Activated T-cell treated with anti-CD3 and anti-CD28 coated beads for 24 hours (primary cell): ENCODE measurements around the gene HELZ.
"Not testable (repeated sequence)": the region's sequence is repeated elsewhere in the genome, so short reads cannot be mapped to it uniquely, and the experiment has no call there.

Experiments
- DNase-seq: peaks from one replicate; pipeline ENCODE4 v3.0.0-alpha.2; 2020; ENCODE audit warnings: low read depth

HELZ gene

DNA sequence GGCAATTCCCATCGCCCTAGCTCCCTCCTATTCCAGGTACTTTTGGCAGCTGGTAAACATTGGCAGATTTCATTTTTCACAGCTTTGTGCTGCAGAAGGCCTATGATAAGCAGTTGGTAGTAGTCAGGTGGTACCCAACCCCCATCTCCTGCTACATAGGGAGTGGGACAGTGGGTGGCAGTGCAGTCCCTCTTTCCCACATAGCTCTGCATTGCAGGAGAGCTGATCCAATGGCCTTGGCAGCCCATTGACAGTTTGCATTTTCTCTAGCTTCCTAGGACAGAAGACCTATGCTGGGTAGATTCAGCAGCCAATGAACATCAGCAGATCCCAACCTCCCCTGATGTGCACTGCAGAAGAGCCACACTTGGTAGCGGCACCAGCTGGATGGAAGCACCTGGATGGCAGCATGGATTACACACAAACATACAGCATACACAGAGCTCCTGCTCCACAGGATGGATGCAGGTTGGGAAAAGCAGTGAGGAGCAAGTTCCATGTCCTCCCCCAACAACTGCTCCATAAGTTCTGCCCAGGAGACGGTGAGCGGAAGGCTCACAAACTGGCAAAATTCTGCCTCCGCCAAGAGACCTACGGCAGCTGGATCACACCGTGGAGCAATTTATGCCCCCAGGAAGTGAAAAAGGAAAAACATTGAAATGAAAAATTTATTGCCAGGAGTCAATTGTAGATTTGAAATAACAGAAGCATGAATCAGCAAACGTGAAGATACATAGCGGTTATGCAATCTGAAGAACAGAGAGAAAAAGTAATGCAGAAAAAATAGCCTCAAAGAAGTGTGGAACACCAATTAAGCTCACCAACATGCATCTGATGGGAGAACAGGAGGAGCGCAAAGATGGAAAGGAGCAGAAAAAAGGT, 105.0 kb downstream of the HELZ start:
- no peak for DNase-seq

DNA sequence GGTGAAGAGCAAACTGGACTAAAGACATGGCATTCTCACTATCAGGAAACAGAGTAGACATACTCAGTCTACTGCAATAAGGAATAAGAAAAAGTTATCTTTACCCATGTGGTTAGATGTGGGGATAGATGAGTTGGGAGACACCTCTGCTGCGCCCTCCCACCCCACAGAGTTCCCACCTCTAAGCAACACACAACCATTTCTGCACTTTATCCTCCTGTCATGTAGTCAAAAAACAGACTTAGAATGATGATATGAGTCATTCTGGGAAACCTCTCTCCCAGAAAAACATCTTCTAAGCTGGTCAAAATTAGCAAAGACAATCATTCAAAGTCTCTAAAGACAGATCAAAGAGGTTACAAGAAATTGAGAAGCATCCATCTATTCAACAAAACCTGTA, 105.7 kb downstream of the HELZ start:
- no peak for DNase-seq

DNA sequence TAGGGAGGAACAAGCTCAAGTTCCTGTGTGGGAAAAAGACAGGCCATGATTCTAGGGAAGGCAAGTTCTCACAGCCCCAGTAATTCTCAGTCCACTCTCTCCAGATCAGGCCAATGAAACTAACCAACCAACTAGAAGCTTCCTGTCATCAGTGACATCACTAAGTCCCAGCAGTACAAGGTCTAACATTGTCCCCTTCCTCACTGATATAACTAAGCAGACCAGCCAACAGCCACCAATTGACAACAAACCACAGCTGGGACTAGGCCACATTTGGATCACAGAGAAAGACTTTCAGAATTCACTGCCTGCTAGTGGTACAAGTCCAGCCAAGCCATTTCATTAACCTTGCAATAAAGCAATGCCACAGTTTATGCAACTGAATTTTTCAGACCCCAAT, 106.6 kb downstream of the HELZ start:
- DNase-seq, result no peak

DNA sequence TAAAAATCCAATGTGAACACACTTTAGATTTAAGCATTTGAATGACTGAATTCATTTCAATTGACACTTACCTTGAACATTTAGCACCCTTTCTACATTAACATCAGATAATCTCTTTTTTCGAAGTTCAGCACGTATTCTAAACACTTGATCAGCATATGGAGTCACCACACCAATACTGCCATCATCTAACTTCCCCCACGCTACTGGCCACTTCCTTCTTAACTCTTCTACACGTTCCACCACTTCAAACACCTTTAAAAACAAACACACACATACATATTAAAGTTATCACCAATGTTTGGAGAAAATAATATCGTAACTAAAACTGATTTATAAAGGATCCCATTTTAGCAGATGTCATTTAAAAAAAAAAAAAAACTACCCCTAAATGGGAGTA, 107.1 kb downstream of the HELZ start:
- no peak for DNase-seq

DNA sequence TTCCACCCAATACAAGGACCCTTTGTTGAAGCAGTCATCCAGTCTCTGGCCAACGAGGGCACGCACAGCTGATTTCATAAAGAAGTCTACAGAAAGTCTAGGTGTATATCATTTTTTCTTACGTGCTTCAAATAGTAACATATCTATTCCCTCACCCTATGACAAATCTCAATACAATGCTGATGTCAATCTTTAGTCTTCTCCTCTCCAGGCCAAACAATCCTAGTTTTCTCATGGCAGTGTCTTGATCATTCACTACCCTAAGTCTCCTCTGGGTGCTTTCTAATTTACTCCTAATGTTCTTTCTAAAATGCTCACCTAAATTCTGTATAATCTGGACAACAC, 108.0 kb downstream of the HELZ start:
- no peak for DNase-seq

DNA sequence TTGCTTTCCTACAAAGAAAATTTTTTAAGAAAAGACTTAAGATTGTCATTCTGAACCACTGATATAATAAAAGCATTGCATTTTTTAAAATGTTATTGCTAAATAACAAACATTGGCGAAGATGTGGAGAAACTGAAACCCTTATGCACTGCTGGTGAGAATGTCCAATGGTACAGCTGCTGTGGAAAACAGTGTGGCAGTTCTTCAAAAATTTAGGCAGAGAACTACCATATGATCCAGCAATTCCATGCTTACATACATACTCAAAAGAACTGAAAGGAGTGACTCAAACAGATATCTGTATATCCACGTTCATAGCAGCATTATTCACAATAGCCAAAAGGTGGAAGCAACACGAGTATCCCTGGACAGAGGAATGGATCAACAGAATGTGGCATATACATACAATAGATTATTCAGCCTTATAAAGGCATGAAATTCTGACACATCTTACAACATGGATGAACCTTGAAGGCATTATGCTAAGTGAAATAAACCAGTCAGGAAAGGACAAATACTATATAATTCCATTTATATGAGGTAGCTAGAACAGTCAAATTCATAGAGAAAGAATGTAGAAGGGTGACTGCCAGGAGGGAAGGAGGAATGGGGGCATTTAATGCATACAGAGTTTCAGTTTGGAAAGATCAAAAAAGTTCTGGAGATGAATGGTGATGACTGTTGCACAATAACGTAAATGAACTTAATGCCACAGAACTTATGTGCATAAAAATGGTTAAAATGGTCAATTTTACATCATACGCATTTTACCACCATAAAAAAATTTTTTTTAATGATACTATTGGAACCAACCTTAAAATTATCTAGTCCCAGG, 108.6 kb downstream of the HELZ start:
- DNase-seq, result no peak

DNA sequence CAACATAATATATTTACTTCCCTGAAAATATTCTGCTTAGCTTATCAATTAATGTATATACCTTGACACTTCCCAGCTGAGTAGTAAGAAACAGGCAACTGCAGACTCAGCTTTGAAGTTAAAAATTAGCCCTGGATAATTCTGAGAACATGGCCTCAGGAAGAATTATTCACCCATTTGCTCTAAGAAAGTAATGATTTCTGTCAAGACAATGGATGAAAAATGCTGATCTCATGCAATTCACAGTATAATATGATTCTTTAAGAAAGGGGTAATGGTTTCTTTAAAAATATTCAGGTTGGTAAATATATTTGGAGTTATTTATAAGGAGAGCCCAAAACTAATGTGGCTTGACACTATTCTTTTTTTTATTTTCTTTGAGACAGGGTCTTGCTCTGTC, 111.8 kb downstream of the HELZ start:
- no peak for DNase-seq

DNA sequence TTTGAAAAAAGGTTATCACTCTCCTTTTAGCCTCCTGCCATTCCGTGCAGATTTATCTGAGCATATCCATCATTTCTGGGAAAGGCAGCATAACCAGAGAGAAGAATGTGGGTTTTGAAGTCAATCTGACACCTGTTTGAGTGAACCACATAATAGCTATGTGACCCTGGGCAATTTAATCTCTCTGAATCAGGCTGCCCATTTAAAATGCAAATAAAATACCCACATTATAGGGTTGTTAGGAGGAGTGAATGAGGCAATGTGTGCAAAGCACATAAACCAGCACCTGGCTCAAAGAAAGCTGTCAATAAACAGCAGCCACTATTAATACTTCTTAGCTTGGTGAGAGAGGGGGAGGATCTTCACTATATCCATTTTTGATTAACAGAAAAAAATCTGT, 112.6 kb downstream of the HELZ start:
- no peak for DNase-seq

DNA sequence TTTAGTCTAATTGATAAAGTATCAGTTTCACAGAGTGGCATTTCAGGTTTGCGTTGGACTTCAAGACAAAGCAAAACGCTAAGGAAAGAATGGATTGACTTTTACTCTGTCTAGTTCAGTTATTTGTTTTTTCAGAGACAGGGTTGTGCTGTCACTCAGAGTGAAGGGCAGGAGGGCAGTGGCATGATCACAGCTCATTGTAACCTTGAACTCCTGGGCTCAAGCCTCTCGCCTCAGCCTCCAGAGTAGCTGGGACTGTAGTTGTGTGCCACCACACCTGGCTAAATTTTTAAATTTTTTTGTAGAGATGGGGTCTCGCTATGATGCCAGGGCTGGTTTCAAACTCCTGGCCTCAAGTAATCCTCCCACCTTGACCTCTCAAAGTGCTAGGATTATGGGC, 114.2 kb downstream of the HELZ start:
- no peak for DNase-seq

DNA sequence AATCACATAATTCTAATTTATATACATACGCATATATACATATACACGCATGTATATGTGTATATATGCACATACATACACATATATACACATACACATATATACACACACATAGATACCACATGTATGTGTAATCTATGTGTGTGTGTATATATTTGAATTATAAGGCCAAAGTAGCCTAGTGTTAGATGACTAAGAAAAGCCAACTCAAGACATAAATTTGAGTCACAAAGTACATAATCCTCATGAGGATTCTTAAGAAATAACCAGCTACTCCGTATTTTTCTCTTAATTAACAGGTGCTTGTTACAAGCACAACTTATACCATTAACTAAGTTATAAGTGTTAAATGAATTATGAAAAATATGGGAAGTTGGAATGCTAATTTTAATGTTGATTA, 115.7 kb downstream of the HELZ start:
- no peak for DNase-seq

DNA sequence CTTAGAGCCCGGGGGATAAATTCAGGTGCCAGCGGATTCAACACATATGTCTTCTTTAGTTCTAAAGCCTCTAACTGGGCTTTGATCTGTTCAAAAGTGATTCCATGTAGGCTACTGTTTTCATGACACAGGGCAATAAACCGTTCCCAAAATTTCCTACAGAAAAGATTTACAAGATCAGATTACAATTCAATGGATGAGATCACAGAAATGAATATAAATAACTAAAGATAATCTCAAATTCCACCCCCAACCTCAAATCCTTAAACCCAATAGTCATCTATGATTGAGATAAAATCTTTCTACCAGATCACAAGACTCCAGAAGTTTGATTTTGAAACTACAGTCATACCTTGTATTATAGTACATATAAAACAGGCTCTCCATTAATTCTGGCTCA, 116.3 kb downstream of the HELZ start:
- no peak for DNase-seq

DNA sequence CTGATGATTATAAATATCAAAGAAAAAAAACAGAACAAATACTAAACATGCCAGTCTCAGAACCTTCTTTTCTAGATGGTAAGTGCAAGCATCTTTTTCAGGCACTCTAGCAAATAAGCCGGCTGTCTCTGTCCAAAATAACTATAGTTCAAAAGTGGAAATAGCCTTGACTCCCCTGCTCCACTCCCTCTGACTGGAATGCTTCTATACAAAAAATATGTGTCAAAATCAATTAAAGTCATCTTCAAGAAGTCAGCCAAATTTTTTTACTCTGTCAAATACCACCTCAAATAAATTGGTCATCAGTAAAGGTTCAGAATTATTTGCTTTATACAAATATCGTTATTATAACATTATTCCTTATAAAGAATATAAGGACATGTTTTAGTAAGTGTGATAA, 117.1 kb downstream of the HELZ start:
- DNase-seq, result no peak

DNA sequence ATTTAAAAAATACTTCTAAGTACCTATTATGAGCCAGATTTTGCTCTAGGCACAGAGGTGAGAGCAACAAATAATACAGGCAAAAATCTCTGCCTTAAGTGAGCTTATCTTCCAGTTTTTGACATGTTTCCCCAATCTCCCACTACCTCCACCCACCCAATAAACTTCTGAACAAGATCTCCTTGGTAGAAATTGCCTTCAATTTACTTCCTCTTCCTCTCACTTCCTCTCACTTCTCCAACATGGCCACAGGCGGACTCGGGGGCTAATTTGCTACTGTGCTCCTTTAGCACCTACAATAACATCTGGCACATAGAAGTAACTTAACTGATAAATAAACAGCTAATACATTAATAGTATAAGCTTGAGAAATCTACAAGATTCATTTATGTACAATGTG, 118.0 kb downstream of the HELZ start:
- no peak for DNase-seq

DNA sequence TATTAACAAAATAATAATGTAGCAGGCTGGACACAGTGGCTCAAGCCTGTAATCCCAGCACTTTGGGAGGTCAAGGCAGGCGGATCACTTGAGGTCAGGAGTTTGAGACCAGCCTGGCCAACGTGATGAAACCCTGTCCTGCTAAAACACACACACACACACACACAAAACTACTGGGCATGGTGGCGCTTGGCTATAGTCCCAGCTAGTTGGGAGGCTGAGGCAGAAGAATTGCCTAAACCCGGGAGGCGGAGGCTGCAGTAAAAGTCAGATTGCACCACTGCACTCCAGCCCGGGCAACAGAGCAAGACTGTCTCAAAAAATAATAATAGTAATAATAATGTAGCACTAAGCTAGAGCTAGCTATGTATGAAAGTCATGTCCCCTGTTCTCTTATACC, 118.5 kb downstream of the HELZ start:
- not testable (repeated sequence) for DNase-seq

DNA sequence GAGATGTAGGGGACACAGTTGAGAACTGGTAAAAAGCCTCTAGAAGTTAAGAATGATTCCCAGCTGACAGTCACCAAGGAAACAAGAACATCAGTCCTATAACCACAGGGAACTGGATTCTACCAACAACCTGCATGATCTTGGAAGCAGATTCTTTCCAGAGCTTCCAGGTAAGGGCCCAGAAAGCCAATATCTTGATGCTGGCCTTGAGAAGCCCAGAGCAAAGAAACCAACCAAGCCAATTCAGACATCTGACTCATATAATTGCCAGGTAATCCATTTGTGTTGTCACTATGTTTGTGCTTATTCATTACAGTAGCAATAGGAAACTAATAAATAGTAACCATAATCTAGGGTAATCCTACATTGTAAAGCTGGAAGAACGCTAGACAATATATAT, 119.1 kb downstream of the HELZ start:
- DNase-seq, result no peak

DNA sequence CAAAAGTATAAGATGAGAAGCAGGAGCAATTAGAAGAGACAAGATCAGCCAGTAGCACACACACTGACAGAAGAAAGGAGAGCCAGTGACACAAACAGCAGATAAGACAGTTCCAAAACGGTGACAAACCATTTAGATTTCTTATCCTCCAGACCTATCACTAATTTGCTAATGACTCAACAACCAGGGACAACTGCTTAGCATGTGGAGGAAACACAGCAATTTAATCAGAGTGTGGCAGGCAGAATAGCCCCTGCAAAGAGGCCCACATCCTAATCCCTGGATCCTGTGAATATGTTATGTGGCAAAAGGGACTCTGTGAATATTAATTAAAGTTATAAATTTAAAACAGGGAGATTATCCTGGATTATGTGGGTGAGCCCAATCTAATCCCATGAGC, 119.6 kb downstream of the HELZ start:
- DNase-seq, result no peak

DNA sequence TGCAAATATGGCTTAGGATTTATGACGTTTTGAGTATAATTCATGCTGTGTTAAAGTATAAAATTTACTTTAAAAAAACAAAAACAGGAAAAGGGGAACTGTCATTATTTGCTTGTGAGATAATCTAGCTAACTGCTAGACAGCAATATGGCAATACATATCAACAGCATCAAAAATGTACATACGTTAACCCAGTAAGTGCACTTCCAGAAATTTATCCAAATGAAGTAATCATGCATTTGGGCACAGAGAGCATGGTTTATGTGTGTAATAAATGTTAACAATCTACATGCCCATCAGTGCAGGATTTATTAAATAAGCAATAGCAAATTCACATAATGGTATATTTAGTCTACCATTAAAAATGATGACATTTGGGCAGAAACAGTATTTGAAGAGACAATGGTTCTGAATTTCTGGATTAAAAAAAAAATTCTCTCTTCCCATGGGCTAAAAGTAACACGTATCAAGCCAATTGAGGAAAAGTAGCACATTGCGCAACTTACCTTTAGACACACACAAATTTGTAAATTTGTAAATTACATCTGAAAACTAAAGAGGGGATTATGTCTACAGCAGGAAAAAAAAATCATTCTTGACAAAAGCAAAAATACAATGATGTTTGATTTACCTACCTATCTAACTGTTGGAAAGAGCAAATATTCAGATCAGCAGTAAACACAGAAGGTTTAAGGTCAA, 120.4 kb downstream of the HELZ start:
- no peak for DNase-seq

DNA sequence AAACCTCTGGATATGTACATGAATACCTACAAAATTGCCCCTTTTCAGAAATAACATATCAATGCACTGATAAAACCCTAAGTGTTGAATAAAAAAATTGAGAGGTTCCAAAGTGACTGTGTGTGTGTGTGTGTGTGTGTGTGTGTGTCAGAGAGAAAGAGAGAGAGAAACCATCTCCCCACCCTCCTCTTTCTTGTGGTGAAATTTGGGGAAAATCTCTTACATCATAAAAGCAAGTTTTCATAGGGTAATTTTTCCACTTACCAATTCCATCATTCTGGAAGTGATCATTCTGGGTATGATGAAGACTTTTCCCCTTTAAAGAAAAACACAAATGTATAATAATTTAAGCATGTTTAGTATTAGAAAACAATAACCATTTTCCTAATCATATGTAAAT, 121.3 kb downstream of the HELZ start:
- DNase-seq, result no peak

DNA sequence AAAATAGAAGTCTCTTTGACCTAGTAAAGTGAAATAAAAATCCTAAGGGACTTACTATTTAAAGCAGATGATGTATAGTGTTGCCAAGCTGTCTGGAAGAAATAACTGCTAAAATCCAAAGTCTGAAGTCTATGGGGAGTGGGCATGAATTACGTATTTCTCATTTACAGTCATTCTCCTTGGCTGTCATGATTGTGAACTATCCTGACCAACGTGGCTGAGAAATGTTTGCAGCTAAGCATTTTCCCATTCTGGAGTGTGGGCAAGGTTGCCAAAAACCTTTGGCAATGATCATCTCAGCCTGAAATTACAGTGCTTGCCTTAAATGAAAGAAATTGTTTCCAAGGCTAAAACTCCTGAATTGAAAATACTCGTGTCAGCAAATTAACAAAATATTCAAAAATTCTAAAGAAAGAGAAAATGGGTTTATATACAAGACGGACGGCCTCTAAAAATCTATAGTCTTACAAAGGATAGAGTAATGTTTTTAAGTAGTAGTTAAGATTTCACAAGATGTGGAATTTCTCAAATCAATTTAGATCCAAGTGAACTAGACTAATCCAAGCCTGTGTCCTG, 123.6 kb downstream of the HELZ start:
- no peak for DNase-seq

DNA sequence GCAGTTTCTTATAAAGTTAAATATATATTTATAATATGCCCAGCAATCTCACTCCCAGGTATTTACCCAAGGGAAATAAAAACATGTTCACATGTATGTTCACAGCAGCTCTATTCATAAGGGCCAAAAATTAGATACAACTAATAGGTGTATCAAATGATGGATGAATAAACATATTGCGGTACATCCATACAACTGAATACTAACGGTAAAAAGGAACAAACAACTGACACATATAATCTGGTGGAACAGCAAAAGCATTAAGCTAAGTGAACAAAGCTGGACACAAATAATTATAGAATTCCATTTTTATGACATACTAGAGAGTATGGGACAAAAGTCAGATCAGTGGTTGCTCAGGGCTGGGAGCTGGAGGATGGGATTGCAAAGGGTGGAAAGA, 125.9 kb downstream of the HELZ start:
- no peak for DNase-seq

DNA sequence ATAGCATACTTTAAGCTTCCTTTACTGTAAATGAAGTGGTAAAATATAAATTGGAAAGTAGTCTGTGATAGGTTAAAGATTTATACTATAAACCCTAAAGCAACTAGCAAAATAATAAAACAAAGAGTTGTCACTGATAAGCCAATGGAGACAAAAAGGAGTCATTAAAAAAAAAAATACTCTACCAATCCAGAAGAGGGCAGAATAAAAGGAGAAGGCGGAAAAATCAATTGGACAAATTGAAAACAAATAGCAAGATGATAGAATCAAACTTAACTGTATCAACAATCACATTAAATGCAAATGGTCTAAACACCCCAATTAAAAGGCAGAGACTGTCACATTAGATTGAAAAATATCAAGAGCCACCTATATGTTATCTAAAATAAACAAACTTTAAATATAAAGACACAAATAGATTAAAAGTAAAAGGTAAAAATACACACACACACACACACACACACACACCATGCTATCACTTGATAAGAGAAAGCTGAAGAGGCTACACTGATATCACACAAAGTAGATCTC, 128.9 kb downstream of the HELZ start:
- no peak for DNase-seq

DNA sequence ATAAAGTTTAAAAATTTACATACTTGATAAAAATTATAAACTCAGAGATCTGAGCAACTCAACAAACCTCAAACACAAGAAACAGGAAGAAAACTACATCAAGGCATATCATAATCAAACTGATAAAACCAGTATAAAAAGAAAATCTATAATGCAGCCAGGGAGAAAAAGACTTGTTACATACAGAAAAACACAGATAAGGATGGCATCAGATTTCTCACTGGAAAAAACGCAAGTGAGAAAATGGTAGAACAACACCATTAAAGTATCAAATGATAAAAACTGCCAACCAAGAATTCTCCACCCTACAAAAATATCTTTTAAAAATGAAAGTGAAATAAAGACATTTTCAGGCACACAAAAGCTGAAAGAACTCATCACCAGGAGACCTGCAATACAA, 129.6 kb downstream of the HELZ start:
- DNase-seq, result no peak
